SJCRH30 (cell line): Measurements from ENCODE around the gene KCTD16. TPM values are rescaled to one million over a fixed set of nuclear protein-coding genes. Genes with fewer than 3 reads are reported as not detected.

Source experiments
- DNase-seq, 2 experiments: peaks; one replicate each; pipeline ENCODE4 v3.0.0-alpha.2; 2015 to 2020
- H3K27ac ChIP-seq: fragments of 250-450 bp; sonication (Bioruptor Pico); 2 replicates; pipeline ENCODE4 v1.5.1; 2020; ENCODE audit warnings: mild to moderate bottlenecking, moderate library complexity
- H3K27me3 ChIP-seq: fragments of 250-450 bp; sonication (Bioruptor Pico); 2 replicates; pipeline ENCODE4 v1.5.1; 2020; ENCODE audit warnings: mild to moderate bottlenecking, moderate library complexity
- H3K36me3 ChIP-seq: fragments of 250-450 bp; sonication (Bioruptor Pico); 2 replicates; pipeline ENCODE4 v1.5.1; 2020; ENCODE audit warnings: mild to moderate bottlenecking, moderate library complexity
- H3K4me1 ChIP-seq: fragments of 250-450 bp; sonication (Bioruptor Pico); 2 replicates; pipeline ENCODE4 v1.5.1; 2020; ENCODE audit warnings: mild to moderate bottlenecking, moderate library complexity
- H3K4me3 ChIP-seq: fragments of 250-450 bp; sonication (Bioruptor Pico); 2 replicates; pipeline ENCODE4 v1.5.1; 2020; ENCODE audit warnings: mild to moderate bottlenecking, moderate library complexity
- H3K9me3 ChIP-seq: fragments of 250-450 bp; sonication (Bioruptor Pico); replicated peaks from 2 replicates; pipeline ENCODE4 v1.5.1; 2020; ENCODE audit warnings: mild to moderate bottlenecking, moderate library complexity
- total RNA-seq: library from RNA; depleted of rRNA; stranded (reverse); fragments of >200 nt; shearing (Covaris generic); gene quantifications from 2 replicates; pipeline ENCODE4 v1.2.3, GENCODE V29; 2014

KCTD16 gene
- total RNA-seq, 1 experiment from 2014 or later: 0.04 TPM

DNA sequence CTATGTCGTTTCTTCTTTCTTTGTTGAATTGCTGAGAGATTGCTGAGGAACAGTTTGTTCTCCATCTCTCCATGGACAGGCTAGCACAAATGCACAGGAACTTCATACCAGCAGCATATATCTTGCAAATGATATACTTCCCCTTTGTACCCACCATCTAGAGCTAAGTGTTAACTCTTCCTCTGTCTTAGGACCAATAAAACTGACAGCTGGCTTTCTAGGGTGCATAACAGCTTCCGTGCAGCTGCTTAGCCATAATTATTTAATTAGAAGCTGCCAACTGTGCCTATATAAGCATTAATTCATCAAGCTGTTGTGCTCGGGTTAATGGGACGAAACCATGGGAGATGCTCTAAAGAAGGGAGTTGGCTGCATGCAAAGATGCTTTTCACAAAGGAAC is 38.7 kb downstream of the KCTD16 start:
- DNase-seq: no peak
- Histone ChIP-seq H3K27ac (no peak overlapping the region), H3K4me1 (no peaks in the 10 kb centered on the region), H3K27me3 (no peaks in the 10 kb centered on the region; the same call in 1 of the 2 replicates), H3K4me3 (no peak overlapping the region), H3K36me3 (no peaks in the 10 kb centered on the region), H3K9me3 (no peaks in the 10 kb centered on the region)

DNA sequence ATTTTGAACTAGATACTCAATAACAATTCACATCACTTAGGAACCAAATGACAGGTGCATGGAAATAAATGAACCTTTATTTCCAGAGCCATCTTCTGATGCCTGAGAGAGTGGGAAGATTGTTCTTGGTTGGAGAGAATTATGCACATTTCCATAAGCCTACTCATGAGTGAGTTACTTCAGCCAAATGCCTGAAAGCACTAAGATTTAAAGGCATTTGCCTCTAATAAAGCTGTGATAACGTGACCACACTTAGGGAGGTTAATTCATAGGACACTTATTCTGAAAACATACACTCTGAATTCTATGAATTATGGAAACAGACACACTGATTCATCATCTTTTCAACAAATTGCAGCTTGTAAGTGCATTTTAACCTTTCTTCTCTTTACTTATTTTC is 40.0 kb downstream of the KCTD16 start:
- no peak overlapping the region for H3K4me3 ChIP-seq
- H3K36me3 ChIP-seq: no peaks in the 10 kb centered on the region
- no peaks in the 10 kb centered on the region for H3K4me1 ChIP-seq
- H3K27me3 ChIP-seq: no peaks in the 10 kb centered on the region; the same call in 1 of the 2 replicates
- no peak for DNase-seq
- no peak overlapping the region for H3K27ac ChIP-seq
- no peaks in the 10 kb centered on the region for H3K9me3 ChIP-seq

- Histone ChIP-seq H3K36me3 (no peaks in the 10 kb centered on the region), H3K9me3 (no peaks in the 10 kb centered on the region), H3K4me3 (no peak overlapping the region), H3K4me1 (no peaks in the 10 kb centered on the region), H3K27me3 (no peaks in the 10 kb centered on the region), H3K27ac (no peak overlapping the region)
- DNase-seq: no peak
Measured at GRCh38 chr5:144219869-144220268, 49.2 kb downstream of the KCTD16 start.

- Histone ChIP-seq H3K4me3 (no peak overlapping the region), H3K4me1 (no peaks in the 10 kb centered on the region), H3K27ac (no peak overlapping the region), H3K27me3 (peaks cover 2% of the 10 kb centered on the region; the same call in 1 of the 2 replicates), H3K9me3 (no peaks in the 10 kb centered on the region), H3K36me3 (no peaks in the 10 kb centered on the region)
- DNase-seq: no peak
Measured at GRCh38 chr5:144227363-144227999, 56.8 kb downstream of the KCTD16 start.

- H3K4me1 ChIP-seq: no peaks in the 10 kb centered on the region
- no peak for DNase-seq
- no peak overlapping the region for H3K27ac ChIP-seq
- no peaks in the 10 kb centered on the region for H3K9me3 ChIP-seq
- H3K4me3 ChIP-seq: no peak overlapping the region
- peaks cover 2% of the 10 kb centered on the region; the same call in 1 of the 2 replicates for H3K27me3 ChIP-seq
- H3K36me3 ChIP-seq: no peaks in the 10 kb centered on the region
Measured at GRCh38 chr5:144230806-144231205, 60.1 kb downstream of the KCTD16 start.

DNA sequence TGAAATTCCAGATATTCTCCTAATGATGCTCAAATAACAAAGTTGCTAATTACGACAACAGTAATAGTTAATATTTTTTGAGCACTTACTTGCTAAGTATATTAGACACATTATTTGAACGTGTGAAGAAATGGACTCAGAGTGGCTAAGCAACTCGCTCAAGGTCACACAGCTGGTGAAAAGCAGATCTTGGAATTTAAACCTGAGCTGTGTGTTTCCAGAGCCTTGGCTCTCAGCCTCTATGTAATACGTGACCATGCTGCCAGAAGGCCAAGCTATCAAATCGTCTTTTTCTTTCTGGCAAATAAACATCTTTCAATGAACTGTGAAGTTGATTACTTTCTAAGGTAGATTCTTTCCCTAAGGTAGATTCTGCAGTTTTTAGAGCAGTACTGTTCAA is 61.6 kb downstream of the KCTD16 start:
- no peak overlapping the region for H3K27ac ChIP-seq
- H3K9me3 ChIP-seq: no peaks in the 10 kb centered on the region
- no peak for DNase-seq
- peaks cover 2% of the 10 kb centered on the region; the same call in 1 of the 2 replicates for H3K27me3 ChIP-seq
- H3K36me3 ChIP-seq: no peaks in the 10 kb centered on the region
- no peaks in the 10 kb centered on the region for H3K4me1 ChIP-seq
- H3K4me3 ChIP-seq: no peak overlapping the region

- no peaks in the 10 kb centered on the region for H3K36me3 ChIP-seq
- no peaks in the 10 kb centered on the region for H3K27me3 ChIP-seq
- no peak for DNase-seq
- no peaks in the 10 kb centered on the region for H3K9me3 ChIP-seq
- no peak overlapping the region for H3K27ac ChIP-seq
- H3K4me3 ChIP-seq: no peak overlapping the region
- H3K4me1 ChIP-seq: no peaks in the 10 kb centered on the region
Measured at GRCh38 chr5:144236499-144236898, 65.8 kb downstream of the KCTD16 start.

GRCh38 chr5:144237851-144238250 is 67.2 kb downstream of the KCTD16 start:
- DNase-seq: no peak
- no peak overlapping the region for H3K4me3 ChIP-seq
- no peaks in the 10 kb centered on the region for H3K27me3 ChIP-seq
- H3K36me3 ChIP-seq: no peaks in the 10 kb centered on the region
- H3K9me3 ChIP-seq: no peaks in the 10 kb centered on the region
- no peak overlapping the region for H3K27ac ChIP-seq
- no peaks in the 10 kb centered on the region for H3K4me1 ChIP-seq

DNA sequence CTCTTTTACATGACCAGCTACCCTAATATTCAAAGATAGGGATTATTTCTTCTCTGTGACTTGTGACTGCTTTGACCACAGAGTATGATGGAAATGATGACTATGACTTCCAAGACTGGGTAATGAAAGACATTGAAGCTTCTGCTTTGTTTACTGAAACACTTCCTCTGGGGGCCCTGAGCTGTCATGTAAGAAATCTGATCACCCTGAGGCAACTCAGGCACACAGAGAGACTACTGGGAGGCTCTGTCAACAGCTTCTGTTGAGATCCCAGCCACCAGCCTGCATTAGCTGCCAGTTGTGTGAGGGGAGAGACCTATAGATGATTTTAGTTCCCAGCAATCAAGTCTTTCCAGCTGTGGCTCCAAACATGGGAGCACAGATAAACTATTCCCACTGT is 76.5 kb downstream of the KCTD16 start:
- no peaks in the 10 kb centered on the region for H3K27me3 ChIP-seq
- H3K4me1 ChIP-seq: no peaks in the 10 kb centered on the region
- H3K27ac ChIP-seq: no peak overlapping the region
- H3K9me3 ChIP-seq: no peaks in the 10 kb centered on the region
- DNase-seq: peak in 1 of 2 experiments; percentile 1
- H3K36me3 ChIP-seq: no peaks in the 10 kb centered on the region
- no peak overlapping the region for H3K4me3 ChIP-seq

DNA sequence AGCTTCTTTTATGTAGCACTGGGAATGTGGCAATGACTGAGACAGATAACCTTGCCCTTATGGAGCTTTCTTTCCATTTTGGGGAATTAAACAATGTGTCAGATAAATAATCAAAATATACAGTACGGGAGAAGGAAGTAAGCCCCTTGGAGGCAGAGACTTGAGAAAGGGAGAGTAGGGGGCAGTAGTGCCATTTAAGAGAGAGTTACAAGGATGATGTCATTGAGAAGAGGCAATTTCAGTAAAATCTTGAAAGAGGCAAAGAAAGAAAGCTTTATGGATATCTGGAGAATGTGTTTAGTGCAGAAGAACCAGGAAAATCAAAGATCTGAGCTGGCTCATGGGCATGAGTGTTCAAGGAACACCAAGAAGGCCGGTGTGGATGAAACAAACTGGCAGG is 77.3 kb downstream of the KCTD16 start:
- no peaks in the 10 kb centered on the region for H3K4me1 ChIP-seq
- H3K9me3 ChIP-seq: no peaks in the 10 kb centered on the region
- no peaks in the 10 kb centered on the region for H3K27me3 ChIP-seq
- H3K36me3 ChIP-seq: no peaks in the 10 kb centered on the region
- no peak overlapping the region for H3K4me3 ChIP-seq
- H3K27ac ChIP-seq: no peak overlapping the region
- DNase-seq: no peak

GRCh38 chr5:144249755-144250464 is 79.2 kb downstream of the KCTD16 start:
- no peaks in the 10 kb centered on the region for H3K27me3 ChIP-seq
- no peak for DNase-seq
- H3K27ac ChIP-seq: no peak overlapping the region
- no peaks in the 10 kb centered on the region for H3K4me1 ChIP-seq
- H3K4me3 ChIP-seq: no peak overlapping the region
- no peaks in the 10 kb centered on the region for H3K9me3 ChIP-seq
- H3K36me3 ChIP-seq: no peaks in the 10 kb centered on the region

- H3K27ac ChIP-seq: no peak overlapping the region
- DNase-seq: no peak
- no peak overlapping the region for H3K4me3 ChIP-seq
- no peaks in the 10 kb centered on the region for H3K27me3 ChIP-seq
- no peaks in the 10 kb centered on the region for H3K36me3 ChIP-seq
- no peaks in the 10 kb centered on the region for H3K9me3 ChIP-seq
- no peaks in the 10 kb centered on the region for H3K4me1 ChIP-seq
Measured at GRCh38 chr5:144254552-144254951, 83.9 kb downstream of the KCTD16 start.

GRCh38 chr5:144260121-144260520 is 89.4 kb downstream of the KCTD16 start:
- H3K9me3 ChIP-seq: no peaks in the 10 kb centered on the region
- H3K27me3 ChIP-seq: no peaks in the 10 kb centered on the region
- no peak for DNase-seq
- no peaks in the 10 kb centered on the region for H3K4me1 ChIP-seq
- no peak overlapping the region for H3K27ac ChIP-seq
- no peaks in the 10 kb centered on the region for H3K36me3 ChIP-seq
- no peak overlapping the region for H3K4me3 ChIP-seq

DNA sequence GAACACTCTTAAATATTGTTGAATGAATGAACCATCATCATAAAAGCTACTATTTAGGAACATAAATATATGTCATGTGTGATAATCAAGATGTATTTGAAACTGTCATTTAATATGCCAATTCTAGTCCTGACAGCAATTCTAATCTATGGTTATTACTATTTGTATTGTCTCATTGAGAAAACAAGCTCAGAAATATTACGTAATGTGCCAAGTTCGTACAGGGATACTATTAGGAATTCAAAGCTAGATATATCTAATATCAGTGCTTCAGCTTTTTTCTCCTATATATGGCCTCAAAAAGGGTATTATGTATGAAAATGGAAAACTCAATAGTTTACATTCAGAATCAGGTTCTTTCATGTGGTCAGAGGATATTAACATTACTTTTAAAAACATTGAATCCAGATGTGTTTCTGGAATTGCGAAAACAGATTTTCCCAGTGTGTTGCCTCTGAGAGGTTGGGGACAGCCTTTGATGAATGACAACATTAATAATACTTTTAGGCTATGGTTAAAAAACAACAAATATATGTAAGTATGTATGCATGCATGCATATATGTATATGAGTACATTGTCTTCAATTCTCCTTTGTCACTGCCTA is 95.1 kb downstream of the KCTD16 start:
- no peak for DNase-seq
- Histone ChIP-seq H3K27me3 (no peaks in the 10 kb centered on the region), H3K4me3 (no peak overlapping the region), H3K36me3 (no peaks in the 10 kb centered on the region), H3K4me1 (no peaks in the 10 kb centered on the region), H3K9me3 (no peaks in the 10 kb centered on the region), H3K27ac (no peak overlapping the region)

DNA sequence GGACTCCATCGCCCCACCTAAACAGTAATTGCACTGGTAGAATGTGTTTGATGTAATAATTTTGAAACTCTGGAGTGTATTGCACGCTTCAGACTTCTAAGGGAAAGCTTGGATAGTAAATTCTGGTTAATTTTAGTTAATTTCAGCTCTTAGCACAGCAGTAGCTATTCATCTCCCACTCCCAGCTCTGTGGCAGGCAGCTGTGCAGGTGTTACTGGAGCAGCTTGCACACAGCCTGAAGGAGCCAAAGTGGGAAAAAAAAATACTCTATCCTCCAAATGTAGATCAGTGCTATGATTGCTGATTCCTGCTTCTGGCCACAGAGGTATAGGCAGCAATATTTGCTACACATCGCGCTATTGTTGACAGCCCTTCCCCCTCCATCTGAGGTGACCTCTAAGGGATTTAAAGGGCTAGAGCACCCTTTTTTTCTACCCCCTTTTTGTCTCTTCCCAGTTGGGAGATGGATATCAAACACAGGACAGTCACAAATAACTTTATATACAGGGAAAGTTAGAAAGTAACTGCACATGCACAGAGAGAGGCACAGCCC is 97.4 kb downstream of the KCTD16 start:
- H3K36me3 ChIP-seq: no peaks in the 10 kb centered on the region
- H3K9me3 ChIP-seq: no peaks in the 10 kb centered on the region
- H3K4me3 ChIP-seq: no peak overlapping the region
- DNase-seq: no peak
- H3K27me3 ChIP-seq: no peaks in the 10 kb centered on the region
- no peak overlapping the region for H3K27ac ChIP-seq
- no peaks in the 10 kb centered on the region for H3K4me1 ChIP-seq
